Smooth muscle cell (in vitro differentiated cells): ENCODE measurements around the gene SEMA3E. TPM values are rescaled to one million over a fixed set of nuclear protein-coding genes. Genes with fewer than 3 reads are reported as not detected.

Experiments used
- DNase-seq: peaks from one replicate; lab custom pipeline; 2025; ENCODE audit not compliant: unreplicated experiment; lab: John Stamatoyannopoulos, UW
- H2AFZ ChIP-seq: fragments of 200-600 bp; sonication (generic); 2 replicates; pipeline ENCODE4 v1.6.0; 2016; ENCODE audit warnings: antibody characterized with exemption, low read depth, mild to moderate bottlenecking
- H3F3A ChIP-seq: fragments of 200-600 bp; sonication (generic); 2 replicates; pipeline ENCODE4 v1.6.0; 2017; ENCODE audit warnings: antibody characterized with exemption, low read depth
- H3K27ac ChIP-seq: fragments of 200-600 bp; sonication (generic); 2 replicates; pipeline ENCODE4 v1.5.1; 2016; ENCODE audit warnings: low read depth, mild to moderate bottlenecking
- H3K27me3 ChIP-seq: fragments of 200-600 bp; sonication (generic); 2 replicates; pipeline ENCODE4 v1.6.1; 2016; ENCODE audit warnings: low read depth, mild to moderate bottlenecking
- H3K36me3 ChIP-seq: fragments of 200-600 bp; sonication (generic); 2 replicates; pipeline ENCODE4 v1.5.1; 2016; ENCODE audit warnings: low read depth
- H3K4me1 ChIP-seq: fragments of 200-600 bp; sonication (generic); 2 replicates; pipeline ENCODE4 v1.5.1; 2016; ENCODE audit warnings: low read depth
- H3K4me2 ChIP-seq: fragments of 200-600 bp; sonication (generic); 2 replicates; pipeline ENCODE4 v1.6.0; 2016; ENCODE audit warnings: mild to moderate bottlenecking
- H3K4me3 ChIP-seq: fragments of 200-600 bp; sonication (generic); 2 replicates; pipeline ENCODE4 v1.5.1; 2016; ENCODE audit warnings: mild to moderate bottlenecking
- H3K79me2 ChIP-seq: fragments of 200-600 bp; sonication (generic); 2 replicates; pipeline ENCODE4 v1.6.0; 2016; ENCODE audit warnings: low read depth, mild to moderate bottlenecking
- H3K9ac ChIP-seq: fragments of 200-600 bp; sonication (generic); 2 replicates; pipeline ENCODE4 v1.6.0; 2016; ENCODE audit warnings: low read depth
- H3K9me3 ChIP-seq: fragments of 200-600 bp; sonication (generic); replicated peaks from 2 replicates; pipeline ENCODE4 v1.5.1; 2016; ENCODE audit warnings: low read depth
- H4K20me1 ChIP-seq: fragments of 200-600 bp; sonication (generic); 2 replicates; pipeline ENCODE4 v1.6.0; 2016; ENCODE audit warnings: low read depth
- CTCF ChIP-seq: fragments of 200-600 bp; sonication (generic); IDR thresholded peaks from 2 replicates; pipeline ENCODE4 v1.5.1; 2017; ENCODE audit warnings: borderline replicate concordance, mild to moderate bottlenecking, antibody characterized with exemption; ENCODE audit not compliant: insufficient read depth, poor library complexity, severe bottlenecking
- WGBS: methylation state at CpG from one replicate; pipeline ENCODE4 v1.1.7; 2016; ENCODE audit warnings: low lambda C conversion rate; 5-methylcytosine and 5-hydroxymethylcytosine counted together
- polyA plus RNA-seq: library from polyadenylated mRNA; unstranded; fragments of >200 nt; fragmentation: Nextera tagmentation; extraction: Ambion mirVana; gene quantifications from 2 replicates; pipeline ENCODE4 v1.2.1, GENCODE V29; 2016
- total RNA-seq: library from RNA; depleted of rRNA; stranded (reverse); fragments of >200 nt; gene quantifications from 2 replicates; pipeline ENCODE4 v1.2.3, GENCODE V29; 2014

The SEMA3E gene
- total and polyA plus RNA-seq, 2 experiments from 2014 or later = 0.45 to 0.66 TPM

- no peaks in the 10 kb centered on the region for H4K20me1 ChIP-seq
- H3K79me2 ChIP-seq = no peaks in the 10 kb centered on the region
- peaks cover 11% of the 10 kb centered on the region for H3K4me1 ChIP-seq
- no peak overlapping the region for H3K27ac ChIP-seq
- H3K36me3 ChIP-seq = no peaks in the 10 kb centered on the region
- no peak overlapping the region for H2AFZ ChIP-seq
- no peaks in the 10 kb centered on the region for H3K9me3 ChIP-seq
- no peaks in the 10 kb centered on the region for H3F3A ChIP-seq
- no peak for DNase-seq
- H3K9ac ChIP-seq = no peak overlapping the region
- no peaks in the 10 kb centered on the region for H3K27me3 ChIP-seq
- no peak for TF ChIP-seq CTCF
- 95% methylated on average over 3 of the region's 3 CpGs for WGBS
- H3K4me2 ChIP-seq = no peak overlapping the region
- no peak overlapping the region for H3K4me3 ChIP-seq
Observed at GRCh38 chr7:83469491-83469890, 179.4 kb downstream of the SEMA3E start.

GRCh38 chr7:83469076-83469475 is 179.9 kb downstream of the SEMA3E start:
- Histone ChIP-seq H3K9me3 (no peaks in the 10 kb centered on the region), H3F3A (no peaks in the 10 kb centered on the region), H3K9ac (no peak overlapping the region), H3K36me3 (no peaks in the 10 kb centered on the region), H2AFZ (no peak overlapping the region), H3K4me1 (peaks cover 11% of the 10 kb centered on the region), H3K4me2 (no peak overlapping the region), H3K79me2 (no peaks in the 10 kb centered on the region), H4K20me1 (no peaks in the 10 kb centered on the region), H3K27me3 (no peaks in the 10 kb centered on the region), H3K4me3 (no peak overlapping the region), H3K27ac (no peak overlapping the region)
- WGBS = 82% methylated on average over 2 of the region's 2 CpGs
- no peak for TF ChIP-seq CTCF
- DNase-seq = no peak

GRCh38 chr7:83468251-83468739 is 180.6 kb downstream of the SEMA3E start:
- no peak for TF ChIP-seq CTCF
- no peak overlapping the region for H3K4me3 ChIP-seq
- H2AFZ ChIP-seq = no peak overlapping the region
- no peaks in the 10 kb centered on the region for H3K36me3 ChIP-seq
- WGBS = 9% methylated on average over 2 of the region's 2 CpGs
- H3K4me1 ChIP-seq = peaks cover 11% of the 10 kb centered on the region
- no peaks in the 10 kb centered on the region for H3K9me3 ChIP-seq
- no peaks in the 10 kb centered on the region for H3K79me2 ChIP-seq
- H3K4me2 ChIP-seq = peak overlapping the region; percentile 47
- H3K9ac ChIP-seq = peak overlapping the region; percentile 2
- peak overlapping the region; percentile 74 for H3K27ac ChIP-seq
- H3K27me3 ChIP-seq = no peaks in the 10 kb centered on the region
- peak; percentile 6 for DNase-seq
- no peaks in the 10 kb centered on the region for H3F3A ChIP-seq
- no peaks in the 10 kb centered on the region for H4K20me1 ChIP-seq

GRCh38 chr7:83467493-83467892 is 181.4 kb downstream of the SEMA3E start:
- Histone ChIP-seq H3K9ac (no peak overlapping the region), H3K79me2 (no peaks in the 10 kb centered on the region), H3K4me3 (no peak overlapping the region), H3K9me3 (no peaks in the 10 kb centered on the region), H3K4me1 (peaks cover 11% of the 10 kb centered on the region), H3K27me3 (no peaks in the 10 kb centered on the region), H3K4me2 (no peak overlapping the region), H3K27ac (no peak overlapping the region), H3F3A (no peaks in the 10 kb centered on the region), H3K36me3 (no peaks in the 10 kb centered on the region), H2AFZ (no peak overlapping the region), H4K20me1 (no peaks in the 10 kb centered on the region)
- DNase-seq = no peak
- WGBS = 97% methylated on average over 4 of the region's 4 CpGs
- TF ChIP-seq CTCF = no peak
